H1 (cell line): ENCODE results near the gene GPRASP3. TPM values are rescaled to one million over a fixed set of nuclear protein-coding genes. Genes with fewer than 3 reads are reported as not detected.

Experiments
- CBX8 ChIP-seq: fragments of 300-800, 300-1000 bp; sonication (generic); IDR thresholded peaks from 2 replicates; pipeline ENCODE4 v1.7.1; 2016; ENCODE audit warnings: low read depth, low read length, borderline replicate concordance
- polyA plus RNA-seq, 7 experiments: library from polyadenylated mRNA; depleted of rRNA in 3 of 7; stranded (reverse) in 5 of 7; unstranded in 2 of 7; fragments of >200 nt in 5 of 7; fragments of 200-250 nt in 2 of 7; gene quantifications; 1 replicate in 5 of 7; 2 replicates in 1 of 7; 4 replicates in 1 of 7; pipeline versions ENCODE4 v1.2.1 to v1.2.3, GENCODE V29; 2011 to 2013; ENCODE audit warnings: missing spikeins in 2 of 7, mixed read lengths in 2 of 7
- total RNA-seq: library from RNA; stranded (reverse); fragmentation: NEBNext Ultra II Directional; extraction: Animal tissue kit (Norgen Biotek cat#: 25700); gene quantifications from 2 replicates; pipeline ENCODE4 v1.2.1, GENCODE V29; 2021

The GPRASP3 gene
- total and polyA plus RNA-seq, 2 of the 8 experiments (the other 6 are each of a cell fraction or from before 2014, with no cell fraction given): 7.0 to 19.8 TPM

GRCh38 chrX:102739657-102740056 lies 19.1 kb downstream of the GPRASP3 start (continued):
- TF ChIP-seq CBX8: no peak
